Colon (tissue), 2 donors: ENCODE results near the gene PDCD1.
"Not testable (repeated sequence)": the region's sequence is repeated elsewhere in the genome, so short reads cannot be mapped to it uniquely, and the experiment has no call there.

Experiments
- FAIRE-seq: peaks from 2 replicates; lab custom pipeline; 2012; peaks lifted over from hg19 to GRCh38; lab: Jason Lieb, UNC
- donor health status: control.
- donor health status: control.

Gene PDCD1

DNA sequence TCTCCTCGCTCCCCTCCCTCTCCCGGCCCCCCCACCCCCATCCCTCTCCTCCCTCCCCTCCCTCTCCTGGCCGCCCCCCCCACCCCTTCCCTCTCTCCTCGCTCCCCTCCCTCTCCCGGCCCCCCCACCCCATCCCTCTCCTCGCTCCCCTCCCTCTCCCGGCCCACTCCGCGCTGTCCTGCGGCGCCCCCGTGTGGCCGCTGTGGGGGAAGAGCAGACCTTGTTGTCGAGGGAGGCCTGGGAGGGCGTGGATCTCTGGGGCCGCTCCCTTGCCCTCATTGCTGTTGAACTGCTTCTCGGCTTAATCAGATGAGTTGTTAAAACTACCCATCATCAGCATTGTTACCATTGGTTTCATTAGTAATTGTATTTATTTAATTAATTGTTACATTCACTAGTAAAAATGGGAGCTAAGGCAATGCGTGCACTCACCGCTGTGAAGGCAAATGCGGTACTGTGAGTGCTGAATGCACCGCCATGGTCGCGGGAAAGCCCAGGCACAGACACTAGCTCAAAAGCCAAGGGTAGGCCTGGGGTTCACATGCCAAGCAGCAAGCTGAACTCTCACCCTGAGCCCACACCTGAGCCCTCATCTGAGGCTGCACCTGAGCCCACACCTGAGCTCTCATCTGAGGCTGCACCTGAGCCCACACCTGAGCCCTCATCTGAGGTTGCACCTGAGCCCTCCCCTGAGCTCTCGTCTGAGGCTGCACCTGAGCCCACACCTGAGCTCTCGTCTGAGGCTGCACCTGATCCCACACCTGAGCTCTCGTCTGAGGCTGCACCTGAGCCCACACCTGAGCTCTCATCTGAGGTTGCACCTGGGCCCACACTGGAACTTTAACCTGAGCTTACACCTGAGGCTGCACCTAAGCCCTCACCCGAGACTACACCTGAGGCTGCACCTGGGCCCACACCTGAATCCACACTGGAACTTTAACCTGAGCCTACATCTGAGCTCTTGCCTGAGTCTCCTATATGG is 19.6 kb upstream of the PDCD1 start:
- FAIRE-seq: no peak

DNA sequence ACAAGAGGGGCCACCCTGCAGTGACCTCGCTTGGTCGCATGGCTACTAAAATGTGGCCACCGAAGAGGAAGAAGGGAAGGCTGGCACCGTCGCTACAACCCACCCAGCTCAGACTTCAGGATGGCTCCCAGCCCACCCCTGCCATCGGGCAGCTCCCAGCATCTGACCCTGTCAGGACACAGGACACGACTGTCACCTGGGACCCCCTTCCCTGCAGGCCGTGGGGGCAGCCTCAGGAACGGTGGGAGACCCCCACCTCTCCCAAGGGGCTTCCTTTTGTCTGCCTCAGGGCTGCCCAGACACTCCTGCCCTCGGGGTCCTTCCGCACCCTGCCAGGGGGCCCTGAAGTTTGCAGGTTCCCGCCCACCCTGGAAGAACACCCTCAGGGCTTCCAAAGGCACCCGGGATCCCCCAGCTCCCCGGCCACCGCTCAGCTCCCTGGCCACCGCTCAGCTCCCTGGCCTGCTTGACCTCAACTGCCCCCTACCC is 18.5 kb upstream of the PDCD1 start:
- no peak for FAIRE-seq

- no peak for FAIRE-seq
These were observed 18.0 kb upstream of the PDCD1 start for GRCh38 chr2:241876528-241877196.

DNA sequence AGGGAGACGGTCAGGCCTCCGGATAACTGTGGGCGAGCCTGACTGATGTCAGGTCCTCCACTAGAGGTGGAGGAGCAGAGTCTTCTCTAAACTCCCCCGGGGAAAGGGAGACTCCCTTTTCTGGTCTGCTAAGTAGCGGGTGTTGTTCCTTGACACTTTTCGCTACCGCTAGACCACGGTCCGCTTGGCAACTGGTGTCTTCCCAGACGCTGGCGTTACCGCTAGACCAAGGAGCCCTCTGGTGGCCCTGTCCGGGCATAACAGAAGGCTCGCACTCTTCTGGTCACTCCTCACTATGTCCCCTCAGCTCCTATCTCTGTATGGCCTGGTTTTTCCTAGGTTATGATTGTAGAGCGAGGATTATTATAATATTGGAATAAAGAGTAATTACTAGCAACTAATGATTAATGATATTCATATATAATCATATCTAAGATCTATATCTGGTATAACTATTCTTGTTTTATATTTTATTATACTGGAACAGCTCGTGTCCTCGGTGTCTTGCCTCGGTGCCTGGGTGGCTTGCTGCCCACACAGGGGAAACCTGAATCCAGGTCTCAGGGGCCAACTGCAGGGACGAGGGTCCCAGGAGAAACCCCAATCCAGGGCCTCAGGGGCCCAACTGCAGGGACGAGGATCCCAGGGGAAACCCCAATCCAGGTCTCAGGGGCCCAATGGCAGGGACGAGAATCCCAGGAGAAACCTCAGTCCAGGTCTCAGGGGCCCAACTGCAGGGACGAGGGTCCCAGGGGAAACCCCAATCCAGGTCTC is 17.2 kb upstream of the PDCD1 start:
- FAIRE-seq: not testable (repeated sequence)

DNA sequence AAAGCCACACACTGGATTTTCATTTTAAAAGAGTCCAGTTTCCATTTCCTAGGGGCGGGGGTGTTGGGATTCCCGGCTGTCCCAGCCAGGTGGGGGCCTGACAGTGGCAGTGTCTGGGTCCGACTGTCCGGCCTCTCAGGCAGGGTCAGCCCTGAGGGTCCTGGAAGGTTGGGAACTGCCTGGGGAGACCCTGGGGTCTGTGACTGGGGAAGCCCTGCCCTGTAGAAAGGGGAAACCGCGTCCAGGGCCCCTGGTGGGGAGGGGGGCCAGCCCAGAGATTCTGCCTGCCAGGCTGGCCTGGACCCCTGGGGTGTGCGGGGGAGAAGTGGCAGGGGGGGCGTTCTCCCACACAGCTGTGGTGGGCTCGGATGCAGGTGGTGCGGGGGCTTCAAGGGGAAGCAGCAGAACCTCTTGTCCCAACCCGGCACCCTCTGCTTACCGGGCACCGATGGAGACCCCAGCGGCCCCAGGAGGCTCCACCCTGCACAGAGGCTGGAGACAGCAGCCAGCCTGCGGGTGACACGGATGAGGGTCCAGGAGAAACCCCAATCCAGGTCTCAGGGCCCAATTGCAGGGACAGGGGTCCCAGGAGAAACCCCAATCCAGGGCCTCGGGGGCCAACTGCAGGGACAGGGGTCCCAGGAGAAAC is 15.7 kb upstream of the PDCD1 start:
- no peak for FAIRE-seq

DNA sequence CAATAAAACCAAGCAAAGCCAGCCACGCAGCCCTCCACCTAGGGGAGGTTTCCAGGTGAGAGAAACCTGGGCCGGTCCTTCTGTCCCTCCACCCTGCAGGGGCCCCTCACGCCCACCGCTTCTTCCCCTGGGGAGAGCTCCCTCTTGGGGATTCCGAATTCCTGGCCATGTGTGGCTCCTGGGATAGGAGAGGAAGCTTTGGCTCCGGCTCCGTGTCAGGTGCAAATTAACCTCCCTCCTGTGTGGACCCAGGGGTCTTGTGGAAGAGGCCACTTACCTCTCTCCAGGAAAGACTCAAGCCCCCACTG is 15.1 kb upstream of the PDCD1 start:
- FAIRE-seq: no peak

- FAIRE-seq: no peak
These were observed 14.5 kb upstream of the PDCD1 start for GRCh38 chr2:241873081-241873802.

DNA sequence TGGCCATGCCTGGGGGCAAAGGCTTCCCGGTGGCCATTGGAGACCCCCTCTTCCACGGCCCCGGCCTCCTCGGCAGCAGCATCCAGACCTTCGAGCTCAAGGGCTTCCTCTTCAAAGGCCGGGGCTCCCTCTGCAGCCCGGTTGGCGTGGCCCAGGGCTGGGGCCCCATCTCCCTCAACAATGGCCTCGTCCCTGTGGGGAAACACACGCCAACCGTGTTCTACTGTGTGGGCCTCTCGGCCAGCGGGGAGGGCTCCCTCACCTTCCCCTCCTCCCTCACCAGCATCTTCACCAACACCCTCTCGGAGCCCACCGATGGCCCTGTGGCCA is 13.6 kb upstream of the PDCD1 start:
- no peak for FAIRE-seq

DNA sequence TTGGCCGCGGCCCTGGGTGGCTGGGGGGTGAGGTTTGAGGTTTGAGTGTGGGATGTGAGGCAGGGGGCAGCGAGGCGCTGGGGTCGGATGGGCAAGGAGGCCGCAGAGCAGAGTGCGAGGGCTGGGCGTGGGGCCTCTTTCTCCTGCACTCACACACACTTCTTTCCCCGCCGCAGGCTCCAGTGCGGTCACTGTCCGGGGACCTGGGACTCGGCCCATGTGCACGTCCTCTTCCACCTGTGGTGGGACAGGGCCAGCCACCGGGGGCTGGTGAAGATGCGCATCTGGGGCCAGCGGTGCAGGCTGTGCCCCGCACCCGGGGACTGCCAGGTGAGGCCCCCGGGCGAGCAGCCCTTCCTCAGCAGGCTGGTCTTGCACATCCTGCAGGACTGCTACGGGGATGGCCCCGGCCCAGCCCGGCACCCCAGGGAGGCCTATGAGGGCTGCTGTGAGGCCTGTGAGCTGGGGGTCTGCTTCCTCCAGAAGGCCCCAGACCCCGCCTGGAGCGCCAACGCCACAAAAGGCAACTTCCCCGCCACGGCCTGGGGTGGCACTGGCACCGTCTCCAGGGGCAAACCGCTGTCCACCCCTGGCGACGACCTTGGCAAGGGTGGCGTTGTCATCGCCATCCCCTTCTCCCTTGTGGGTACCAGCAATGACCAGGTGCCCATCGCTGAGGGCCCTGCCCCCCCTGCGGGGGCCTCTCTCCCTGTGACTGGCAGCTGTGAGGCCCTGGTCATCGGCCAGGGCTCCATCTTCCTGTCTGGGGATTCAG is 13.0 kb upstream of the PDCD1 start:
- FAIRE-seq: no peak

- no peak for FAIRE-seq
These were observed 12.2 kb upstream of the PDCD1 start for GRCh38 chr2:241870611-241871537.

- FAIRE-seq: no peak
These were observed 11.4 kb upstream of the PDCD1 start for GRCh38 chr2:241870081-241870541.

DNA sequence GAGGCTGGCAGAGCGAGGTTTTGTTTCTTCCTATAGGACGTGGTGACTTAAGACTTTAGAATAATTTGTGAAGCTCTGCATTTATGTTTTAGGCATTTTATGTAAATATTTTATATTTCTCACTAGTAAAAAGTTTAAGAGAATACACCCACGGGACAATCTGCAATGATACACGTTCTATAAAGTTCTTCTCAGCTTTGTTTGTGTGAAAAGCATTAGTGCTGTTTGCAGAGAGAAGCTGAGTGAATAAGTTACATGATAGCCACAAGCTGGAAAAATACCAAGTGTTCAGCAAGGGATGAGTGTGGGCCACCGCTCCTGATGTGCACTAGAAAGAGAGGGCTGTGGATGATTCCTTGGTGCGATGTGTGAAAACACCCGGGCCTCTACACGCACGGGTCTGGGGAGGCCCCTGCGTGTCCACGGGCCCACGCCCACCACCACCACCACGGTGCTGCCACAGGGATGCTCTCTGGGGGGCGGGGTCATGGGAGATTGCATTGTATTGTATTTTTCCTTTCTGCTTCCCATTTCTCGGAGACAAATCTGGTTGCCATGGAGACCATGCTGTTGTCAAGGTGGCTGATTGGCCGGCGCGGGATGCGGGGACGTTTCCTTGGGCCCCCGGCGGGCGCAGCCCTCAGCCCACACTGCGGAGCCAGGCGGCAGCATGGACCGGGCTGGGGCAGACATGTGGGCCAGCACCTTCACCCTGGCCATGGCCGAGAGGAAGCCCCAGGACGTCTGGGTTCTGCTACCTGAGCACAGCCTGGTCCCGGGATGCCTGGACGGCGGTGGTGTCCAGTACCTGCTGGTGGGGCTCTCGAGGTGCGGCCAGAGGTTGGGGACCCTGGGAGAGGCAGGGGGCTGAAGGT is 10.6 kb upstream of the PDCD1 start, which contains the start of gene RTP5:
TSS of gene RTP5 (plus strand) at position 643 of the 875 bp plus-strand sequence. CDS start at position 671, 28 bp downstream.
- no peak for FAIRE-seq

DNA sequence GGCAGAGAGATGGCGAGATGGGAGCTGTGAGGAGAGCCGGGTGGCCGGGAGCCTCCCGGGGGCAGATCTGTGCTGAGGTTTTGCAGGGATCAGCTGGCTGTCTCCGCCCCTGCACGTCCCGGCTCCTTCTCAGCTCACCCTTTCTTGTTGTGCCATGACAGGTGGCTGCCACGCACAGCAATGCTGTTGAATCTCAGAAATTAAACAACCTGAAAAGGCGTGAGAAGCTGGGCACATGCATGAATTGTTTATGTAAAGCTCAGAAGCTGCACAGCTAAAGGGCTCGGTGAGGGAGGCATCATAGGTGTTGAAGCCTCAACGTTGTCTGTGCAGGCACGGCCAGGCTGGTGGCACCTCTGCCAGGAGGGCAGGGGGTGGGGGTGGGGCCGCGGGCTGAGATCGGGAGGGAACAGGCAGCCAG is 10.0 kb upstream of the PDCD1 start:
- no peak for FAIRE-seq

- FAIRE-seq: no peak
These were observed 9.2 kb upstream of the PDCD1 start for GRCh38 chr2:241867776-241868420.

DNA sequence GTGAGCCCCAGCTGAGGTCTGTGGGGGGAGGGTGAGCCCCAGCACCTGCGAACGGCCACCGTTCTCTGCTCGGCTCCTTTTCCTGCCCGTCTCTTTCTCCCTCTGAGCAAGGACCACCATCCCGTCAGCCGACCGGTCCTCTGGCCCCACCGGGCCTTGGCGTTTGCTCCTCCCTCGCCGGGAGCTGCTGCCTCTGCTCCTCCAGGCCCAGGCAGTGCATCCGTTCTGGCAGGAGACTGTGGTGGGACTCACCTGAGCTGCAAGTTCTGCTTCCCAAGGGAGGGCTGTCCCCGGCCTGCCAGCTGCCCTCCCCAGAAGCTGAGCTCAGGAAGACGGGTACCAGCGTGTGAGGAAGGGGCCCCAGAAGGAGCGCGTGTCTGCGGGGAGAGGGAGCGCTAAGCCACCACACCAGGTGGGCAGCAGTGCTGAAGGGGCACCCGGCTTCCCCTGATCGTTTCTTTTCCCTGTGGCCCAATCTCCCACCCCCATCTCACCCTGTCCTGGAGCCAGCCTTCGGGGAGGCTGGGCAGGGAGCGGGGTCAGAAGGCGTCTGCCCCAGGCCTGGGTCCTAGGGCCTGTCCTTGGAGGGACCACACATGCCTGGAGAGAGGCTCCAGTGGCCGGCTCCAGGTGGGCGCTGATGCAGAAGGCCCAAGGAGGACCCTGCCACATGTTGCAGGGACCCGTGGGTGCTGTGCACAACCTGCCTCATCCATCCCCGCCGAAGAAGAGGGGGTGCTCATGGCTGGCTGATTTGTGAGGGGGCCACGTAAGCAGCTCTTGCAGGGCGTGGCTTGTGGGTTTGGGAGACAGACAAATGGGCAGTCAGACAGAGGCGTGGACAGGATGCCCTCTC is 8.3 kb upstream of the PDCD1 start:
- FAIRE-seq: no peak

DNA sequence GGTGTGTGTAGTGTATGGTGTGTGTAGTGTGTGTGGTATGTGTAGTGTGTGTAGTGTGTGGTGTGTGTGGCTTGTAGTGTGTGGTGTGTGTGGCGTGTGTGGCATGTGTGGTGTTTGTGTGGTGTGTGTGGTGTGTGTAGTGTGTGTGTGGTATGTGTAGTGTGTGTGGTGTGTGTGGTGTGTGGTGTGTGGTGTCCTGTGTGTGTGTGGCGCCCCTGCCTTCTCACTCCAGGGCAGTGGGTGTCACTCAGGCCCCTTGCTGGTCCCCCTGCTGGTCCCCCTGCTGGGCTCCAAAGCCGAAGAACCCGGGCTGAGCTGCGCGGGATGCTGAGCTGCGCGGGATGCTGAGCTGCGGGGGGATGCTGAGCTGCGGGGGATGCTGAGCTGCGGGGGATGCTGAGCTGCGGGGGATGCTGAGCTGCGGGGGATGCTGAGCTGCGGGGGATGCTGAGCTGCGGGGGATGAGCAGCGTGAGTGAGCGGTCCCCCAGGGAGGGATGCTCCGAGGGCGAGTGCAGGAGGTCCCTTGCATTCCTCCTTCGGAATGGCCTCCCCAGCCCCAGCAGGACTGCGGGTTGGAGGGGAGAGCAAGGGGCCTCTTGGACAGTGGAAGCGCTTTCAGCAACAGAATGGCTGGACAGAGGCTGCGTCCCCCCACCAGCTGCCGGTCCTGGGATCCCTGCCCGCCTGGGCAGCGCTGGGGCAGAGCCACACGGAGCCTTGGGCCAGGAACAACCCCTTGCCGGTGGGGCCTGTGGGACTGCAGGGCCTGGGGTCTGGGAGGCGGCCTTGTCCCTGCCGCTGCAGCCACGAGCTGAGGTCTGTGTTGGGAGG is 7.5 kb upstream of the PDCD1 start:
- FAIRE-seq: no peak
